GM12878 (cell line): ENCODE results near the gene PRSS56. TPM values are rescaled to one million over a fixed set of nuclear protein-coding genes. Genes with fewer than 3 reads are reported as not detected.

Experiments used
- ATAC-seq: fragments of 200-7000 bp; cut with Tn5 transposase; 3 replicates; pipeline ENCODE4 v1.9.1; 2020; ENCODE audit warnings: mild to moderate bottlenecking, moderate library complexity
- BruUV-seq: library from RNA; stranded (reverse); fragments of 400-500 nt; replicated peaks from 2 replicates; lab custom pipeline; 2021; lab: Mats Ljungman, UMichigan
- CTCF ChIA-PET: fragments of 300-600 bp; sonication (Branson Sonifier 250); formaldehyde crosslinking; extraction: SDS; loops from one replicate; lab custom pipeline; 2021; ENCODE audit warnings: inconsistent platforms; lab: Yijun Ruan, JAX
- POLR2A ChIA-PET: fragments of 350-600 bp; formaldehyde crosslinking; extraction: SDS; loops from one replicate; lab custom pipeline; 2021; ENCODE audit warnings: inconsistent platforms; lab: Charles Lee
- RAD21 ChIA-PET: fragments of 300-600 bp; sonication (Branson Sonifier 250); formaldehyde crosslinking; loops from one replicate; lab custom pipeline; 2023; ENCODE audit warnings: antibody characterized with exemption; ENCODE audit not compliant: unreplicated experiment; lab: Charles Lee
- SMC1A ChIA-PET: fragments of 300-600 bp; sonication (Branson Sonifier 250); formaldehyde crosslinking; loops from one replicate; lab custom pipeline; 2023; ENCODE audit not compliant: unreplicated experiment, uncharacterized antibody; lab: Charles Lee
- DNase-seq: peaks from one replicate; pipeline ENCODE4 v3.0.0-alpha.2; 2011; ENCODE audit warnings: low read depth, low spot score
- FAIRE-seq: peaks from 3 replicates; lab custom pipeline; 2011; peaks lifted over from hg19 to GRCh38; lab: Jason Lieb, UNC
- H2AFZ ChIP-seq: 2 replicates; pipeline ENCODE4 v1.6.0; 2011; ENCODE audit warnings: low read depth, low read length, control low read depth; ENCODE audit not compliant: control insufficient read depth
- H3K27ac ChIP-seq: 2 replicates; pipeline ENCODE4 v1.5.1; 2011; ENCODE audit warnings: control low read depth; ENCODE audit not compliant: control insufficient read depth, insufficient read depth
- H3K27me3 ChIP-seq, 2 experiments: replicated peaks in 1 of 2; 2 replicates each; pipeline versions ENCODE4 v1.6.0 to v1.6.1; 2011; ENCODE audit warnings: low read length in 1 of 2; ENCODE audit not compliant: control insufficient read depth in 2 of 2, insufficient read depth in 2 of 2
- H3K36me3 ChIP-seq, 2 experiments: 2 replicates each; pipeline ENCODE4 v1.5.1; 2011; ENCODE audit warnings: low read length in 1 of 2; ENCODE audit not compliant: control insufficient read depth in 2 of 2, insufficient read depth in 2 of 2
- H3K4me1 ChIP-seq: 2 replicates; pipeline ENCODE4 v1.6.1; 2011; ENCODE audit warnings: mild to moderate bottlenecking, low read length, moderate library complexity, mixed read lengths; ENCODE audit not compliant: control insufficient read depth, insufficient read depth
- H3K4me2 ChIP-seq: 2 replicates; pipeline ENCODE4 v1.6.0; 2011; ENCODE audit warnings: control low read depth; ENCODE audit not compliant: control insufficient read depth, insufficient read depth
- H3K4me3 ChIP-seq: fragments of 200-600 bp; sonication (generic); 2 replicates; pipeline ENCODE4 v1.5.1; 2016
- H3K79me2 ChIP-seq: 2 replicates; pipeline ENCODE4 v1.6.0; 2011; ENCODE audit warnings: low read length; ENCODE audit not compliant: control insufficient read depth, insufficient read depth
- H3K9ac ChIP-seq: 2 replicates; pipeline ENCODE4 v1.8.0; 2011; ENCODE audit warnings: low read length, control low read depth, mixed read lengths; ENCODE audit not compliant: control insufficient read depth, insufficient read depth
- H3K9me3 ChIP-seq: replicated peaks from 3 replicates; pipeline ENCODE4 v1.5.1; 2011; ENCODE audit warnings: mild to moderate bottlenecking, low read length; ENCODE audit not compliant: control insufficient read depth, insufficient read depth
- H4K20me1 ChIP-seq: 2 replicates; pipeline ENCODE4 v1.6.0; 2011; ENCODE audit not compliant: control insufficient read depth, insufficient read depth
- CBX5 ChIP-seq: sonication (generic); IDR thresholded peaks from 2 replicates; pipeline ENCODE4 v1.6.1; 2016; ENCODE audit warnings: low read depth, moderate library complexity, mild to moderate bottlenecking, inconsistent platforms
- ETV6 ChIP-seq, 2 experiments: fragments of 450-650 bp in 1 of 2; IDR thresholded peaks in 1 of 2; conservative IDR thresholded peaks in 1 of 2; 2 replicates each; pipeline ENCODE4 v1.6.1; 2014; ENCODE audit warnings: antibody characterized with exemption in 1 of 2, borderline replicate concordance in 1 of 2, low read depth in 1 of 2, mild to moderate bottlenecking in 1 of 2, moderate library complexity in 1 of 2
- FOXM1 ChIP-seq: IDR thresholded peaks from 2 replicates; pipeline ENCODE4 v1.6.1; 2012; ENCODE audit warnings: low read depth, mild to moderate bottlenecking, inconsistent platforms, low read length, moderate library complexity
- GABPA ChIP-seq: IDR thresholded peaks from 2 replicates; pipeline ENCODE4 v1.6.1; 2014; ENCODE audit warnings: antibody characterized with exemption, low read depth, mild to moderate bottlenecking, inconsistent platforms
- KDM1A ChIP-seq: fragments of 200-600 bp; sonication (generic); IDR thresholded peaks from 2 replicates; pipeline ENCODE4 v1.6.1; 2016; ENCODE audit warnings: borderline replicate concordance
- RBBP5 ChIP-seq: fragments of 200-600 bp; sonication (generic); conservative IDR thresholded peaks from 2 replicates; pipeline ENCODE4 v1.6.1; 2016
- RELB ChIP-seq: fragments of 450-650 bp; IDR thresholded peaks from 2 replicates; pipeline ENCODE4 v1.6.1; 2017; ENCODE audit warnings: low read depth, mild to moderate bottlenecking, moderate library complexity
- SUPT20H ChIP-seq: IDR thresholded peaks from 2 replicates; pipeline ENCODE4 v1.6.1; 2011; ENCODE audit warnings: low read depth, mild to moderate bottlenecking, low read length, moderate library complexity, borderline replicate concordance; ENCODE audit not compliant: control insufficient read depth
- TAF1 ChIP-seq: IDR thresholded peaks from 2 replicates; pipeline ENCODE4 v1.6.1; 2011; ENCODE audit warnings: mild to moderate bottlenecking, low read depth, low read length, borderline replicate concordance
- TCF3 ChIP-seq: IDR thresholded peaks from 2 replicates; pipeline ENCODE4 v1.6.1; 2012; ENCODE audit warnings: low read depth, mild to moderate bottlenecking, low read length, borderline replicate concordance; ENCODE audit not compliant: insufficient read depth
- TCF7 ChIP-seq: IDR thresholded peaks from 2 replicates; pipeline ENCODE4 v1.6.1; 2014; ENCODE audit warnings: antibody characterized with exemption, borderline replicate concordance
- WRNIP1 ChIP-seq: IDR thresholded peaks from 2 replicates; pipeline ENCODE4 v1.6.1; 2011; ENCODE audit warnings: low read depth, low read length, improper control_type of control experiment, borderline replicate concordance
- ZNF207 ChIP-seq: fragments of 450-650 bp; IDR thresholded peaks from 2 replicates; pipeline ENCODE4 v1.6.1; 2014; ENCODE audit warnings: antibody characterized with exemption, mild to moderate bottlenecking, borderline replicate concordance
- WGBS: methylation state at CpG from one replicate; pipeline ENCODE4 v1.1.6; 2016; ENCODE audit warnings: low lambda C conversion rate; ENCODE audit not compliant: insufficient replicate concordance, insufficient coverage; ENCODE audit errors: missing lambda C conversion rate; 5-methylcytosine and 5-hydroxymethylcytosine counted together
- in situ Hi-C: fragments of 300-500 bp; cut with MboI; formaldehyde crosslinking; loops from 9 replicates; pipeline ENCODE4 v1.14.3; 2018; ENCODE audit warnings: mixed read lengths
- intact Hi-C: fragments of 100-400 bp; cut with micrococcal nuclease; formaldehyde crosslinking; loops from one replicate; pipeline ENCODE4 v1.14.2; 2022; ENCODE audit not compliant: unreplicated experiment
- polyA plus RNA-seq, 11 experiments: library from polyadenylated mRNA; depleted of rRNA in 4 of 11; unstranded in 6 of 11; stranded (reverse) in 5 of 11; fragments of >200 nt; fragmentation: Nextera tagmentation in 4 of 11; fragmentation: Illumina TruSeq in 1 of 11; extraction: Ambion mirVana in 4 of 11; extraction: Trizol in 1 of 11; gene quantifications; 1 replicate in 1 of 11; 2 replicates in 10 of 11; pipeline versions ENCODE4 v1.2.1 to v1.2.3, GENCODE V29; 2011 to 2016; ENCODE audit warnings: inconsistent platforms in 2 of 11, missing spikeins in 2 of 11, low read depth in 1 of 11
- total RNA-seq, 4 experiments: library from RNA; depleted of rRNA in 3 of 4; stranded (reverse); fragments of >200 nt in 3 of 4; fragmentation: Illumina TruSeq in 1 of 4; extraction: Trizol in 1 of 4; gene quantifications; 2 replicates each; pipeline versions ENCODE4 v1.2.1 to v1.2.3, GENCODE V29; 2013 to 2021
- TF ChIP-seq, protein P1 (sequence below): fragments of 450-650 bp; IDR thresholded peaks from 2 replicates; pipeline ENCODE4 v1.6.1; 2016; ENCODE audit warnings: mild to moderate bottlenecking, moderate library complexity, borderline replicate concordance

The PRSS56 gene
- total and polyA plus RNA-seq, 10 of the 15 experiments (the other 5 are each of a cell fraction or from before 2014, with no cell fraction given): not detected

GRCh38 chr2:232492236-232492848 lies 27.8 kb upstream of the PRSS56 start:
- Histone ChIP-seq H3K36me3 (no peaks in the 10 kb centered on the region), H2AFZ (no peak overlapping the region), H3K4me1 (no peaks in the 10 kb centered on the region), H3K4me3 (no peak overlapping the region), H3K9ac (no peak overlapping the region), H3K9me3 (no peaks in the 10 kb centered on the region), H4K20me1 (no peaks in the 10 kb centered on the region), H3K27ac (no peak overlapping the region), H3K27me3 (peaks cover 0 to 12% of the 10 kb centered on the region in 2 experiments; a peak in 3 of 4 replicates), H3K79me2 (no peaks in the 10 kb centered on the region), H3K4me2 (no peak overlapping the region)
- CTCF ChIA-PET: no interaction called here
- intact Hi-C loops: no loop called here
- RAD21 ChIA-PET: no interaction called here
- no peak for TF ChIP-seq TAF1
- no peak for TF ChIP-seq RBBP5
- TF ChIP-seq RELB: no peak
- no peak for TF ChIP-seq CBX5
- TF ChIP-seq SUPT20H: no peak
- no peak for TF ChIP-seq FOXM1
- TF ChIP-seq ETV6 (conservative IDR thresholded peaks at IDR 0.05 in 1 of 2, IDR thresholded peaks at IDR 0.05 in 1 of 2; ENCODE audit: borderline replicate concordance in 1 of 2, low read depth in 1 of 2): no peak
- no peak for TF ChIP-seq TCF7
- TF ChIP-seq, protein P1, sequence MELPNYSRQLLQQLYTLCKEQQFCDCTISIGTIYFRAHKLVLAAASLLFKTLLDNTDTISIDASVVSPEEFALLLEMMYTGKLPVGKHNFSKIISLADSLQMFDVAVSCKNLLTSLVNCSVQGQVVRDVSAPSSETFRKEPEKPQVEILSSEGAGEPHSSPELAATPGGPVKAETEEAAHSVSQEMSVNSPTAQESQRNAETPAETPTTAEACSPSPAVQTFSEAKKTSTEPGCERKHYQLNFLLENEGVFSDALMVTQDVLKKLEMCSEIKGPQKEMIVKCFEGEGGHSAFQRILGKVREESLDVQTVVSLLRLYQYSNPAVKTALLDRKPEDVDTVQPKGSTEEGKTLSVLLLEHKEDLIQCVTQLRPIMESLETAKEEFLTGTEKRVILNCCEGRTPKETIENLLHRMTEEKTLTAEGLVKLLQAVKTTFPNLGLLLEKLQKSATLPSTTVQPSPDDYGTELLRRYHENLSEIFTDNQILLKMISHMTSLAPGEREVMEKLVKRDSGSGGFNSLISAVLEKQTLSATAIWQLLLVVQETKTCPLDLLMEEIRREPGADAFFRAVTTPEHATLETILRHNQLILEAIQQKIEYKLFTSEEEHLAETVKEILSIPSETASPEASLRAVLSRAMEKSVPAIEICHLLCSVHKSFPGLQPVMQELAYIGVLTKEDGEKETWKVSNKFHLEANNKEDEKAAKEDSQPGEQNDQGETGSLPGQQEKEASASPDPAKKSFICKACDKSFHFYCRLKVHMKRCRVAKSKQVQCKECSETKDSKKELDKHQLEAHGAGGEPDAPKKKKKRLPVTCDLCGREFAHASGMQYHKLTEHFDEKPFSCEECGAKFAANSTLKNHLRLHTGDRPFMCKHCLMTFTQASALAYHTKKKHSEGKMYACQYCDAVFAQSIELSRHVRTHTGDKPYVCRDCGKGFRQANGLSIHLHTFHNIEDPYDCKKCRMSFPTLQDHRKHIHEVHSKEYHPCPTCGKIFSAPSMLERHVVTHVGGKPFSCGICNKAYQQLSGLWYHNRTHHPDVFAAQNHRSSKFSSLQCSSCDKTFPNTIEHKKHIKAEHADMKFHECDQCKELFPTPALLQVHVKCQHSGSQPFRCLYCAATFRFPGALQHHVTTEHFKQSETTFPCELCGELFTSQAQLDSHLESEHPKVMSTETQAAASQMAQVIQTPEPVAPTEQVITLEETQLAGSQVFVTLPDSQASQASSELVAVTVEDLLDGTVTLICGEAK: no peak
- no peak for TF ChIP-seq TCF3
- no peak for TF ChIP-seq WRNIP1
- TF ChIP-seq GABPA: no peak
- TF ChIP-seq ZNF207: no peak
- no peak for TF ChIP-seq KDM1A
- FAIRE-seq (no peak), DNase-seq (no peak), ATAC-seq (no peak)
- 34% methylated on average over 8 of the region's 8 CpGs for WGBS
- in situ Hi-C loops: no loop called here
- no TSS peak for BruUV-seq
- POLR2A ChIA-PET: no interaction called here
- SMC1A ChIA-PET: no interaction called here
